ENCODE measurements around the gene NCF2. TPM values are rescaled to one million over a fixed set of nuclear protein-coding genes. Genes with fewer than 3 reads are reported as not detected.

Gene NCF2
- total RNA-seq, 4 donors from 2014 or later = 16.9 to 48.3 (median 33.9) TPM

DNA sequence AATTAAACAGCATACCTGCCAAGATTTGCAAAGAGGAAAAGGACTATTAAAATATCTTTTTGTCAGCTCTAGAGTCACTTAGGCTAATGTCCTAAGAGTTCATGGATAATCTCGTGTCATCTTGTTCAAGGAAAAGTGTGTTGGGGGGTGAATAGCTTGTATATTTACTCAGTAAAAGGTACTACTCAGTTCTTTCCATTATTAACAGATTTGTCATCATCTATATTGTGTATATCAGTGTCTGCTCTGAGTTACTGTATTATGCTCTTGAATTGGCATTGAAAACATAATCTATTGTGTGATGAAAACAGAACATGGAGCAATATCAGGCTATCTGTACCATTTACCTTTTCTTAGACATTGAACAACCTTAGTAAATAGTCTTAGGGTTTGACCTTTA lies 76.0 kb downstream of the NCF2 start:
- no peak overlapping the region for H3K4me3 ChIP-seq
- 100% methylated on average over 1 of the region's 1 CpG for WGBS
- no peak overlapping the region for H3K27ac ChIP-seq
- peaks cover 5% of the 10 kb centered on the region for H3K4me1 ChIP-seq
- H3K9me3 ChIP-seq = no peaks in the 10 kb centered on the region
- DNase-seq (ENCODE audit: low spot score in 2 of 2) = no peak
- H3K36me3 ChIP-seq = peaks cover 16% of the 10 kb centered on the region
- no peak for TF ChIP-seq POLR2A (IDR thresholded peaks at IDR 0.05)
- no peak for TF ChIP-seq EP300 (IDR thresholded peaks at IDR 0.05)
- no peak for TF ChIP-seq POLR2AphosphoS5 (IDR thresholded peaks at IDR 0.05)
- TF ChIP-seq, protein P1, sequence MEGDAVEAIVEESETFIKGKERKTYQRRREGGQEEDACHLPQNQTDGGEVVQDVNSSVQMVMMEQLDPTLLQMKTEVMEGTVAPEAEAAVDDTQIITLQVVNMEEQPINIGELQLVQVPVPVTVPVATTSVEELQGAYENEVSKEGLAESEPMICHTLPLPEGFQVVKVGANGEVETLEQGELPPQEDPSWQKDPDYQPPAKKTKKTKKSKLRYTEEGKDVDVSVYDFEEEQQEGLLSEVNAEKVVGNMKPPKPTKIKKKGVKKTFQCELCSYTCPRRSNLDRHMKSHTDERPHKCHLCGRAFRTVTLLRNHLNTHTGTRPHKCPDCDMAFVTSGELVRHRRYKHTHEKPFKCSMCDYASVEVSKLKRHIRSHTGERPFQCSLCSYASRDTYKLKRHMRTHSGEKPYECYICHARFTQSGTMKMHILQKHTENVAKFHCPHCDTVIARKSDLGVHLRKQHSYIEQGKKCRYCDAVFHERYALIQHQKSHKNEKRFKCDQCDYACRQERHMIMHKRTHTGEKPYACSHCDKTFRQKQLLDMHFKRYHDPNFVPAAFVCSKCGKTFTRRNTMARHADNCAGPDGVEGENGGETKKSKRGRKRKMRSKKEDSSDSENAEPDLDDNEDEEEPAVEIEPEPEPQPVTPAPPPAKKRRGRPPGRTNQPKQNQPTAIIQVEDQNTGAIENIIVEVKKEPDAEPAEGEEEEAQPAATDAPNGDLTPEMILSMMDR (IDR thresholded peaks at IDR 0.05) = no peak
- no peaks in the 10 kb centered on the region for H3K27me3 ChIP-seq

DNA sequence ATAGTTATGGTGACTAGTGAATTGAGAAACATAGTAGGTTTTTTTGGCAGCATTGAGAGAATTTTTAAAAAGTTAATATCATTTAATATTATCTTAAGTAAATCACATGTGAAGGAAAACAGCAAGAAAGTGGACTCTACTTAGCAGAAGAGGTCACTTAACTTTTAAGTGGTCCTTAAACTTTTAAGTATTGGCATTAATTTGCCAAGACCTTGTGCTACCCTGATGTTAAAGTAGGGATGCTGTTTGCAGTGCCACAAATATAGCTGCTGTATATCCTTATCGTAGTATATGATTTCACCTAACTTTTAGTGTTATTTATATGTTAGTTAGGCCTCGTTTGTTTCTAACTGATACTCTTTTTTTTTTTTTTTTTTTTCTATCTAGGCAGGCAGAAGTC lies 77.8 kb downstream of the NCF2 start:
- no peak overlapping the region for H3K27ac ChIP-seq
- TF ChIP-seq POLR2A (IDR thresholded peaks at IDR 0.05) = no peak
- no peak for TF ChIP-seq EP300 (IDR thresholded peaks at IDR 0.05)
- TF ChIP-seq, protein P1 (IDR thresholded peaks at IDR 0.05) = no peak
- TF ChIP-seq POLR2AphosphoS5 (IDR thresholded peaks at IDR 0.05) = no peak
- peaks cover 2% of the 10 kb centered on the region for H3K36me3 ChIP-seq
- H3K27me3 ChIP-seq = no peaks in the 10 kb centered on the region
- H3K9me3 ChIP-seq = no peaks in the 10 kb centered on the region
- no peak for DNase-seq (ENCODE audit: low spot score in 2 of 2)
- no peak overlapping the region for H3K4me3 ChIP-seq
- WGBS = 80% methylated on average over 2 of the region's 2 CpGs
- H3K4me1 ChIP-seq = peaks cover 5% of the 10 kb centered on the region

DNA sequence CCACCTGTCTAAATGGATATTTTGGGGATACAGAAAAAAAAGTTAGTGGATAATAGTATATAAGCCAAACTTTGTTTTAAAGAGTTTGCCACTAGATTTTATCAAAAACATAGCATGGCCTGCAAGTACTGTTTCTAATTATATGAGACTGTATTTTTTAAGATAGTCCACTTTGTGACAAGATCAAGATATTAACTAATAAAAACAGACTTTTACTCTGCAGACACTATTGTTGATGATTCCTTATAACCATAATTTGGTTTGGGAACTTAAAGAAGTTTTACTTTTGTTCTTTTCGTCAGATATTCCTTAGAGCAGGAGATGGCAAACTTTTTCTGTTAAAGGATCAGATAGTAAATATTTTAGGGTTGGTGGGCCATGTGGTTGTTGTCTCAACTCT lies 81.6 kb downstream of the NCF2 start:
- Histone ChIP-seq H3K36me3 (no peaks in the 10 kb centered on the region), H3K4me1 (peaks cover 7% of the 10 kb centered on the region), H3K27ac (no peak overlapping the region), H3K4me3 (no peak overlapping the region), H3K27me3 (no peaks in the 10 kb centered on the region), H3K9me3 (no peaks in the 10 kb centered on the region)
- WGBS = 86% methylated on average over 1 of the region's 1 CpG
- no peak for DNase-seq (ENCODE audit: low spot score in 2 of 2)
- no peak for TF ChIP-seq POLR2AphosphoS5 (IDR thresholded peaks at IDR 0.05)
- TF ChIP-seq EP300 (IDR thresholded peaks at IDR 0.05) = no peak
- TF ChIP-seq, protein P1 (IDR thresholded peaks at IDR 0.05) = no peak
- TF ChIP-seq POLR2A (IDR thresholded peaks at IDR 0.05) = no peak

DNA sequence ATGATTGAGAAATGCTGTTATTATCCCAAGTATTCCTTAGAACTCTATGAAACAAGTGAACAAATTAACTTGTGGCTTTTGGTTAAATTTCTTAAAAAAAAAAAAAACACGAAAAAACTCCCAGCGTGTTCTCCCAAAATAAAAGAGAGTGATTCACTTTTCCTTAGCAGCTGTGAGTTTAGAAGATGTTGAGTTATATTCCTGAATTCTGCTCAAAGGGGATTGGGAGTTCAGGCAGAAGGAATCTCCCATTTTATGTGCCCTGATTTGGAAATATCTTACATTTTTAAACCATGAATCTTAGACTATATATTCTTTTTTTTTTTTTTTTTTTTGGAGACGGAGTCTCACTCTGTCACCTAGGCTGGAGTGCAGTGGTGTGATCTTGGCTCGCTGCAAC lies 83.7 kb downstream of the NCF2 start:
- WGBS = 75% methylated on average over 4 of the region's 4 CpGs

More for the DNA sequence above, 83.7 kb downstream of the NCF2 start:
- Histone ChIP-seq H3K9me3 (no peaks in the 10 kb centered on the region), H3K27ac (no peak overlapping the region), H3K4me1 (peaks cover 7% of the 10 kb centered on the region), H3K36me3 (no peaks in the 10 kb centered on the region), H3K27me3 (no peaks in the 10 kb centered on the region), H3K4me3 (no peak overlapping the region)
- TF ChIP-seq, protein P1 (IDR thresholded peaks at IDR 0.05) = no peak
- TF ChIP-seq POLR2AphosphoS5 (IDR thresholded peaks at IDR 0.05) (no peak), POLR2A (IDR thresholded peaks at IDR 0.05) (no peak), EP300 (IDR thresholded peaks at IDR 0.05) (no peak)
- DNase-seq (ENCODE audit: low spot score in 2 of 2) = no peak

Other genes with a start within 250 kb of the NCF2 start
- gene NMNAT2, start 172.1 kb downstream of the NCF2 start, total RNA-seq = under 1 TPM; 0.48 to 0.81 (median 0.68) TPM
- 10 to 100 TPM; 34.4 to 65.3 (median 41.8) TPM for gene SMG7, start 118.0 kb downstream of the NCF2 start, total RNA-seq
- gene ARPC5, start 45.3 kb upstream of the NCF2 start, total RNA-seq = 10 to 100 TPM; 45.1 to 66.9 (median 52.5) TPM
- not detected for gene APOBEC4, start 62.9 kb upstream of the NCF2 start, total RNA-seq
- gene RGL1, start 214.7 kb upstream of the NCF2 start, total RNA-seq = 10 to 100 TPM; 10.6 to 13.8 (median 11.3) TPM